HepG2 (cell line): ENCODE results near the gene CTRL. TPM values are rescaled to one million over a fixed set of nuclear protein-coding genes. Genes with fewer than 3 reads are reported as not detected.

Experiments used
- ATAC-seq: fragments of 200-7000 bp; cut with Tn5 transposase; 3 replicates; pipeline ENCODE4 v1.9.1; 2020; ENCODE audit warnings: mild to moderate bottlenecking, moderate library complexity
- BruUV-seq: library from RNA; stranded (reverse); fragments of 400-500 nt; replicated peaks from 2 replicates; lab custom pipeline; 2021; lab: Mats Ljungman, UMichigan
- CTCF ChIA-PET: fragments of 300-600 bp; formaldehyde crosslinking; extraction: SDS; loops from one replicate; lab custom pipeline; 2021; ENCODE audit warnings: low total read pairs, inconsistent platforms, low intra/inter-chr PET ratio; lab: Yijun Ruan, JAX
- POLR2A ChIA-PET: fragments of 350-600 bp; sonication (Branson Sonifier 250); formaldehyde crosslinking; loops from one replicate; lab custom pipeline; 2020; ENCODE audit warnings: antibody characterized with exemption, inconsistent platforms; lab: Yijun Ruan, JAX
- DNase-seq: peaks from one replicate; pipeline ENCODE4 v3.0.0-alpha.2; 2015; ENCODE audit warnings: low spot score
- FAIRE-seq: peaks from 3 replicates; lab custom pipeline; 2011; peaks lifted over from hg19 to GRCh38; lab: Jason Lieb, UNC
- H2AFZ ChIP-seq: one replicate; pipeline ENCODE4 v1.6.1; 2011; ENCODE audit warnings: low read length, inconsistent platforms
- H3K27ac ChIP-seq: fragments of 300-600 bp; 3 replicates; pipeline ENCODE4 v1.8.0; 2011; ENCODE audit warnings: mixed run types, mild to moderate bottlenecking, mixed read lengths, low read length, inconsistent platforms; ENCODE audit not compliant: insufficient read depth; ENCODE audit errors: extremely low read length
- H3K27me3 ChIP-seq, 2 experiments: fragments of 200-600 bp in 1 of 2; 2 replicates in 1 of 2; 3 replicates in 1 of 2; pipeline versions ENCODE4 v1.6.0 to v1.8.0; 2011; ENCODE audit warnings: low read length in 2 of 2, mild to moderate bottlenecking in 2 of 2, moderate library complexity in 2 of 2, inconsistent platforms in 1 of 2; ENCODE audit not compliant: insufficient read depth in 2 of 2, control insufficient read depth in 1 of 2
- H3K36me3 ChIP-seq, 2 experiments: fragments of 200-600 bp in 1 of 2; replicated peaks in 1 of 2; 2 replicates in 1 of 2; 3 replicates in 1 of 2; pipeline versions ENCODE4 v1.5.1 to v1.8.0; 2011; ENCODE audit warnings: low read length in 2 of 2, inconsistent platforms in 1 of 2; ENCODE audit not compliant: insufficient read depth in 2 of 2, control insufficient read depth in 1 of 2
- H3K4me1 ChIP-seq: 2 replicates; pipeline ENCODE4 v1.5.1; 2012; ENCODE audit warnings: low read length, inconsistent platforms; ENCODE audit not compliant: insufficient read depth
- H3K4me2 ChIP-seq: 2 replicates; pipeline ENCODE4 v1.6.0; 2011; ENCODE audit warnings: low read depth, low read length, inconsistent platforms
- H3K4me3 ChIP-seq, 3 experiments: fragments of 200-600 bp in 1 of 3; sonication (generic), shearing (Covaris generic) in 1 of 3; replicated peaks in 1 of 3; 2 replicates each; pipeline ENCODE4 v1.5.1; 2011 to 2016; ENCODE audit warnings: low read length in 3 of 3, inconsistent platforms in 2 of 3, low read depth in 2 of 3, mild to moderate bottlenecking in 2 of 3, control low read depth in 1 of 3, mixed read lengths in 1 of 3; ENCODE audit not compliant: insufficient read depth in 1 of 3
- H3K79me2 ChIP-seq: one replicate; pipeline ENCODE4 v1.6.1; 2011; ENCODE audit warnings: low read length, inconsistent platforms; ENCODE audit not compliant: insufficient read depth
- H3K9ac ChIP-seq: 2 replicates; pipeline ENCODE4 v1.6.0; 2011; ENCODE audit warnings: mild to moderate bottlenecking, low read depth, low read length, inconsistent platforms; ENCODE audit not compliant: insufficient read depth
- H3K9me3 ChIP-seq: 2 replicates; pipeline ENCODE4 v1.5.1; 2012; ENCODE audit warnings: mild to moderate bottlenecking, low read length
- H4K20me1 ChIP-seq: 2 replicates; pipeline ENCODE4 v1.6.0; 2011; ENCODE audit warnings: inconsistent platforms, mild to moderate bottlenecking, low read length, moderate library complexity; ENCODE audit not compliant: insufficient read depth
- CREB3 ChIP-seq: sonication (generic); formaldehyde crosslinking; IDR thresholded peaks from 2 replicates; pipeline ENCODE4 v1.5.0; 2020; ENCODE audit warnings: missing genetic modification reagents
- KMT2A ChIP-seq: sonication (generic); formaldehyde crosslinking; IDR thresholded peaks from 2 replicates; pipeline ENCODE4 v1.4.0; 2020; ENCODE audit warnings: missing genetic modification reagents
- NFKBIZ ChIP-seq: IDR thresholded peaks from 2 replicates; pipeline ENCODE4 v1.6.1; 2018; ENCODE audit warnings: missing genetic modification reagents, missing compliant biosample characterization
- POLR2G ChIP-seq: fragments of 200-400 bp; formaldehyde crosslinking; IDR thresholded peaks from 2 replicates; pipeline ENCODE4 v1.6.1; 2018; ENCODE audit warnings: mild to moderate bottlenecking, low read depth, low read length, moderate library complexity
- SCMH1 ChIP-seq: sonication (generic); formaldehyde crosslinking; IDR thresholded peaks from 2 replicates; pipeline ENCODE4 v1.9.0; 2021; ENCODE audit warnings: missing genetic modification reagents, mild to moderate bottlenecking, borderline replicate concordance
- SMARCC2 ChIP-seq: fragments of 450-650 bp; IDR thresholded peaks from 2 replicates; pipeline ENCODE4 v1.6.1; 2017; ENCODE audit warnings: antibody characterized with exemption, mild to moderate bottlenecking
- SNRNP70 ChIP-seq: fragments of 200-400 bp; formaldehyde crosslinking; IDR thresholded peaks from 2 replicates; pipeline ENCODE4 v1.6.1; 2017; ENCODE audit warnings: mild to moderate bottlenecking, low read depth, low read length, moderate library complexity
- ZBTB8A ChIP-seq: sonication (generic); formaldehyde crosslinking; IDR thresholded peaks from 2 replicates; pipeline ENCODE4 v1.4.0; 2020; ENCODE audit warnings: mild to moderate bottlenecking, low read depth, missing genetic modification reagents, borderline replicate concordance
- ZFAT ChIP-seq: sonication (generic); formaldehyde crosslinking; conservative IDR thresholded peaks from 2 replicates; pipeline ENCODE4 v1.8.1; 2023; ENCODE audit warnings: missing genetic modification reagents, inconsistent platforms
- ZFP62 ChIP-seq: sonication (generic); formaldehyde crosslinking; IDR thresholded peaks from 2 replicates; pipeline ENCODE4 v1.4.0; 2020; ENCODE audit warnings: missing genetic modification reagents
- ZNF337 ChIP-seq: sonication (generic); formaldehyde crosslinking; IDR thresholded peaks from 2 replicates; pipeline ENCODE4 v1.5.1; 2020; ENCODE audit warnings: missing genetic modification reagents, low read depth, mild to moderate bottlenecking, borderline replicate concordance
- ZNF33B ChIP-seq: sonication (generic); formaldehyde crosslinking; IDR thresholded peaks from 2 replicates; pipeline ENCODE4 v1.5.1; 2020; ENCODE audit warnings: mild to moderate bottlenecking, missing genetic modification reagents
- ZNF383 ChIP-seq: sonication (generic); formaldehyde crosslinking; IDR thresholded peaks from 2 replicates; pipeline ENCODE4 v1.4.0; 2020; ENCODE audit warnings: missing genetic modification reagents, mild to moderate bottlenecking, borderline replicate concordance
- ZNF670 ChIP-seq: sonication (generic); formaldehyde crosslinking; IDR thresholded peaks from 2 replicates; pipeline ENCODE4 v1.8.0; 2022; ENCODE audit warnings: mild to moderate bottlenecking, missing genetic modification reagents, borderline replicate concordance
- ZNF691 ChIP-seq: sonication (generic); formaldehyde crosslinking; IDR thresholded peaks from 2 replicates; pipeline ENCODE4 v1.4.0; 2020; ENCODE audit warnings: missing genetic modification reagents, low read depth, mild to moderate bottlenecking, borderline replicate concordance
- ZNF724P ChIP-seq: sonication (generic); formaldehyde crosslinking; IDR thresholded peaks from 2 replicates; pipeline ENCODE4 v1.8.0; 2022; ENCODE audit warnings: missing genetic modification reagents, borderline replicate concordance
- ZNF839 ChIP-seq: sonication (generic); formaldehyde crosslinking; IDR thresholded peaks from 2 replicates; pipeline ENCODE4 v1.4.0; 2020; ENCODE audit warnings: missing genetic modification reagents, mild to moderate bottlenecking, borderline replicate concordance
- WGBS: methylation state at CpG from one replicate; pipeline ENCODE4 v1.1.6; 2017; ENCODE audit warnings: low lambda C conversion rate; 5-methylcytosine and 5-hydroxymethylcytosine counted together
- in situ Hi-C: cut with HindIII; loops from 2 replicates; pipeline ENCODE4 v1.10.0; 2017; ENCODE audit warnings: low pct_unique_long_range_greater_than_20kb; ENCODE audit not compliant: extremely low pct_ligation_motif_present
- intact Hi-C: fragments of 100-400 bp; cut with micrococcal nuclease; formaldehyde crosslinking; loops from one replicate; pipeline ENCODE4 v1.10.0; 2022; ENCODE audit not compliant: unreplicated experiment
- polyA plus RNA-seq, 8 experiments: library from polyadenylated mRNA; depleted of rRNA in 3 of 8; stranded (reverse) in 7 of 8; unstranded in 1 of 8; fragments of >200 nt; fragmentation: Illumina TruSeq in 4 of 8; extraction: Trizol in 4 of 8; gene quantifications; 2 replicates each; pipeline versions ENCODE4 v1.2.1 to v1.2.3, GENCODE V29; 2011 to 2016; ENCODE audit warnings: low read depth in 4 of 8, missing spikeins in 1 of 8, mixed read lengths in 1 of 8; ENCODE audit not compliant: insufficient read depth in 1 of 8
- total RNA-seq, 5 experiments: library from RNA; depleted of rRNA; stranded (reverse); fragments of >200 nt; fragmentation: Illumina TruSeq; extraction: Trizol; gene quantifications; 2 replicates each; pipeline ENCODE4 v1.2.3, GENCODE V29; 2016; ENCODE audit warnings: low read depth in 1 of 5

CTRL gene
- total and polyA plus RNA-seq, 2 of the 13 experiments (the other 11 are each of a cell fraction or from before 2014, with no cell fraction given): 1.9 to 2.7 TPM

GRCh38 chr16:67935402-67936123, 3.9 kb upstream of the CTRL start:
- ChIA-PET POLR2A (interaction anchor here (0.6 to 4.6 kb wide), 39 partner anchors 8 to 455 kb away, joined by 3 to 40 read pairs (median 4); partner anchors contain the start of genes ACD, ATP6V0D1, CTCF and DDX28), CTCF (interaction anchor here (2.4 kb wide), 1 partner anchor 119 kb away, joined by 6 read pairs; no protein-coding TSS in a partner anchor)
- Histone ChIP-seq H3K79me2 (peaks cover 24% of the 10 kb centered on the region), H3K9ac (peak overlapping the region; percentile 92), H3K27ac (peak overlapping the region; percentile 70), H3K27me3 (no peaks in the 10 kb centered on the region; a peak in 1 of 5 replicates), H3K4me1 (peaks cover 30% of the 10 kb centered on the region), H3K4me2 (peak overlapping the region; percentile 99), H3K9me3 (no peaks in the 10 kb centered on the region), H2AFZ (no peak overlapping the region), H3K4me3 (peak overlapping the region; percentile 86 to 97 (median 97)), H4K20me1 (peaks cover 4% of the 10 kb centered on the region; the same call in 1 of the 2 replicates), H3K36me3 (peaks cover 2 to 3% of the 10 kb centered on the region in 2 experiments; a peak in 1 of 5 replicates)
- ATAC-seq: peak; percentile 85
- FAIRE-seq: peak; percentile 88
- WGBS: 0% methylated on average over 25 of the region's 55 CpGs
- in situ Hi-C loops (loop anchor here (10.0 kb wide), 1 partner anchor 271 kb away; the partner anchor contains the start of genes ACD, C16orf86, ENKD1 and PARD6A), intact Hi-C loops (loop anchor here (1.0 kb wide), 2 partner anchors 8 to 105 kb away; no protein-coding TSS in a partner anchor)
- no TSS peak for BruUV-seq
- peak; percentile 98 for DNase-seq
- TF ChIP-seq SCMH1 (CRISPR knock-in tag) (no peak), ZBTB8A (peak; percentile 64; the same call in 1 of the 2 replicates), ZNF337 (0 out of 2 replicates have a peak, but pooled peaks have one; percentile 72), ZNF33B (CRISPR knock-in tag) (peak; percentile 26; the same call in 1 of the 2 replicates), CREB3 (CRISPR knock-in tag) (peak; percentile 83; the same call in 1 of the 2 replicates), ZNF670 (CRISPR knock-in tag) (no peak), NFKBIZ (peak; percentile 54; the same call in 1 of the 2 replicates), ZNF724P (CRISPR knock-in tag) (peak; percentile 96), SMARCC2 (no peak), ZFAT (no peak), SNRNP70 (no peak), ZNF691 (CRISPR knock-in tag) (peak; percentile 95), ZFP62 (CRISPR knock-in tag) (peak; percentile 83; the same call in 1 of the 2 replicates), KMT2A (peak; percentile 58), ZNF839 (CRISPR knock-in tag) (peak; percentile 26; the same call in 1 of the 2 replicates), ZNF383 (CRISPR knock-in tag) (peak; percentile 94; the same call in 1 of the 2 replicates), POLR2G (peak; percentile 92)
